Esophagus muscularis mucosa (tissue), 4 donors: ENCODE data around the gene CARS1.

Source experiments
- CTCF ChIP-seq, 3 experiments: fragments of 200-600 bp in 2 of 3; fragments of 450-650 bp in 1 of 3; sonication (generic) in 2 of 3; IDR thresholded peaks; one replicate each; pipeline ENCODE4 v1.5.1; 2017 to 2019; ENCODE audit warnings: antibody characterized with exemption in 3 of 3, mild to moderate bottlenecking in 2 of 3, moderate library complexity in 1 of 3
- EP300 ChIP-seq: sonication (generic); formaldehyde crosslinking; IDR thresholded peaks from one replicate; pipeline ENCODE4 v1.6.1; 2017; ENCODE audit warnings: antibody characterized with exemption
- POLR2A ChIP-seq: fragments of 450-650 bp; IDR thresholded peaks from one replicate; pipeline ENCODE4 v1.6.1; 2017; ENCODE audit warnings: antibody characterized with exemption, moderate library complexity, mild to moderate bottlenecking, low read depth
- POLR2AphosphoS5 ChIP-seq, 2 donors: sonication (generic); formaldehyde crosslinking; IDR thresholded peaks; one replicate each; pipeline ENCODE4 v1.6.1; 2017; ENCODE audit warnings: antibody characterized with exemption in 2 of 2

DNA sequence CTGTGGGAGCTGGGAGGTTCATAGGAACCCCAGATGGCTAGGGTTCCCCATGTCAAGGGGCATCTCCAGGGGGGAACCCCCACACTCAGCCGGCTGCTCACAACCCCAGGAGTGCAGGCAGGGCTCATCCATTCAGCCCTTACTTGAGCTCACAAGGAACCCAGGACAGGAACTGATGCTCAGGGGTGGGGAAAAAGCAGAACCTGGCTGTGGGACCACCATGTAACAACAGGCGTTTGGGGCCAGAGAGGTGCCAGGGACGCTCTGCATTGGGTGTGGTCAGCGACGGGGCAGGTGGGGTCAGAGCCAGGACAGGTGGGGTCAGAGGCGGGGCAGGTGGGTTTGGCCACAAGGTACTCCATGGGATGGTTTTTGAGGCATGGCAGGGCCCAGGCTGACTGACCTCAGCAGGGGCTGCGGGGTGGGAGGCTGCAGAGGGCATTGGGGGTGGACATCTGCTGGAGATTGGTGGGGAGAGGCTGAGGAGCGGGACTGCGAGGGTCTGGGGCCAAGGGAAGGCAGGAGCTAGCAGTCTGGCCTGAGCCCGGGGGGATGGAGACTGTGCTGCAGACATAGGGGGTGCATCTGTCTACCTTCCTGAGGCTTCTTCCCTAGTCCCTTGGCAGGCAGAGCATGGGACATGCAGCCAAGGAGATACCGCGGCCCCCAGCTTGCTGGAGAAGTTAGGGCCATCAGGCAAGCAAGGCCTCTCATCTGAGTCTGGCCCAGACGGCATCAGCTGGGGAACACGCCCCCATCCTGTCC, 34.0 kb upstream of the CARS1 start:
- TF ChIP-seq POLR2A (no peak), POLR2AphosphoS5 (IDR thresholded peaks at IDR 0.05) (no peak), CTCF (IDR thresholded peaks at IDR 0.05) (no peak), EP300 (no peak)
